ENCODE data around the gene FAF1. TPM values are rescaled to one million over a fixed set of nuclear protein-coding genes. Genes with fewer than 3 reads are reported as not detected.
"Not testable (repeated sequence)": the region's sequence is repeated elsewhere in the genome, so short reads cannot be mapped to it uniquely, and the experiment has no call there.

FAF1 gene
- total RNA-seq, 4 donors from 2014 or later: 25.1 to 74.6 (median 37.2) TPM

DNA sequence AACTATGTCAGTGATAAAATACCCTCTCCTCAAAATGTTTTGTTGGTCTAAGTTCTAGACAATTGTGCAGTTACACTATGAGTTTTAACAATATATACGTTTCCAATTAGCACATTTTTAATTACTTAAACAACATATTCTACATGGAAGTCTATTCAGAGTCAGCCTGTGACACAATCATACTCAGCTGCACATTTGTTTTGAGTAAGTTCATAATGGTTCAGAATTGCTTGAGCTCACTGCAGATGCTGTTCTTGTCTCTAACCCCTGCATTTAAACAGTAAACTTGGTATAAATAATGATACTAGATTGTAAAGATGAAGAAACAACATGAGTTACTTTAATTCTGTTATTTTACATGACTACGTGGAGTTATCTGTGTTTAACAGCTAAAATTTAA is 40.6 kb upstream of the FAF1 start:
- DNase-seq: no peak
- in situ Hi-C loops (cut with MboI; ENCODE audit: low pct_ligation_motif_present in 1 of 4, low pct_unique_long_range_greater_than_20kb in 1 of 4, low sequenced_read_pairs in 3 of 4): no loop called here
- intact Hi-C loops (cut with DNase I; ENCODE audit: low total_unique reads): no loop called here
- Histone ChIP-seq H3K4me3 (no peak overlapping the region), H3K4me1 (no peaks in the 10 kb centered on the region), H3K27me3 (no peaks in the 10 kb centered on the region), H3K27ac (no peak overlapping the region), H3K36me3 (no peaks in the 10 kb centered on the region), H3K9me3 (no peaks in the 10 kb centered on the region)
- WGBS, 2 donors (ENCODE audit: low coverage in 1 of 2): 50 to 53% methylated on average over 2 of the region's 2 CpGs
- no peak for TF ChIP-seq EP300 (IDR thresholded peaks at IDR 0.05; ENCODE audit: low read depth)
- TF ChIP-seq POLR2A (IDR thresholded peaks at IDR 0.05): no peak
- TF ChIP-seq, protein P1, sequence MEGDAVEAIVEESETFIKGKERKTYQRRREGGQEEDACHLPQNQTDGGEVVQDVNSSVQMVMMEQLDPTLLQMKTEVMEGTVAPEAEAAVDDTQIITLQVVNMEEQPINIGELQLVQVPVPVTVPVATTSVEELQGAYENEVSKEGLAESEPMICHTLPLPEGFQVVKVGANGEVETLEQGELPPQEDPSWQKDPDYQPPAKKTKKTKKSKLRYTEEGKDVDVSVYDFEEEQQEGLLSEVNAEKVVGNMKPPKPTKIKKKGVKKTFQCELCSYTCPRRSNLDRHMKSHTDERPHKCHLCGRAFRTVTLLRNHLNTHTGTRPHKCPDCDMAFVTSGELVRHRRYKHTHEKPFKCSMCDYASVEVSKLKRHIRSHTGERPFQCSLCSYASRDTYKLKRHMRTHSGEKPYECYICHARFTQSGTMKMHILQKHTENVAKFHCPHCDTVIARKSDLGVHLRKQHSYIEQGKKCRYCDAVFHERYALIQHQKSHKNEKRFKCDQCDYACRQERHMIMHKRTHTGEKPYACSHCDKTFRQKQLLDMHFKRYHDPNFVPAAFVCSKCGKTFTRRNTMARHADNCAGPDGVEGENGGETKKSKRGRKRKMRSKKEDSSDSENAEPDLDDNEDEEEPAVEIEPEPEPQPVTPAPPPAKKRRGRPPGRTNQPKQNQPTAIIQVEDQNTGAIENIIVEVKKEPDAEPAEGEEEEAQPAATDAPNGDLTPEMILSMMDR (IDR thresholded peaks at IDR 0.05): no peak
- TF ChIP-seq POLR2AphosphoS5 (IDR thresholded peaks at IDR 0.05): no peak

- H3K36me3 ChIP-seq: no peaks in the 10 kb centered on the region
- no peak overlapping the region for H3K27ac ChIP-seq
- no peaks in the 10 kb centered on the region for H3K9me3 ChIP-seq
- in situ Hi-C loops (cut with MboI; ENCODE audit: low pct_ligation_motif_present in 1 of 4, low pct_unique_long_range_greater_than_20kb in 1 of 4, low sequenced_read_pairs in 3 of 4) (no loop called here), intact Hi-C loops (cut with DNase I; ENCODE audit: low total_unique reads) (no loop called here)
- H3K4me3 ChIP-seq: no peak overlapping the region
- WGBS, 2 donors (ENCODE audit: low coverage in 1 of 2): 84 to 100% methylated on average over 1 of the region's 1 CpG
- no peaks in the 10 kb centered on the region for H3K27me3 ChIP-seq
- TF ChIP-seq POLR2AphosphoS5 (IDR thresholded peaks at IDR 0.05): no peak
- TF ChIP-seq POLR2A (IDR thresholded peaks at IDR 0.05): no peak
- TF ChIP-seq, protein P1 (IDR thresholded peaks at IDR 0.05): no peak
- no peak for TF ChIP-seq EP300 (IDR thresholded peaks at IDR 0.05; ENCODE audit: low read depth)
- H3K4me1 ChIP-seq: no peaks in the 10 kb centered on the region
- no peak for DNase-seq
Observed at GRCh38 chr1:51000160-51000559, 40.1 kb upstream of the FAF1 start.

GRCh38 chr1:50999375-50999774 is 39.3 kb upstream of the FAF1 start:
- intact Hi-C loops (cut with DNase I; ENCODE audit: low total_unique reads); H3K4me1 ChIP-seq: not testable (repeated sequence)

GRCh38 chr1:50996083-50996482 is 36.0 kb upstream of the FAF1 start:
- H3K36me3 ChIP-seq: no peaks in the 10 kb centered on the region
- no peak overlapping the region for H3K27ac ChIP-seq
- H3K27me3 ChIP-seq: no peaks in the 10 kb centered on the region
- H3K9me3 ChIP-seq: no peaks in the 10 kb centered on the region
- TF ChIP-seq, protein P1 (IDR thresholded peaks at IDR 0.05): no peak
- TF ChIP-seq POLR2AphosphoS5 (IDR thresholded peaks at IDR 0.05): no peak
- no peak for TF ChIP-seq POLR2A (IDR thresholded peaks at IDR 0.05)
- TF ChIP-seq EP300 (IDR thresholded peaks at IDR 0.05; ENCODE audit: low read depth): no peak
- 73 to 87% methylated on average over 3 of the region's 3 CpGs for WGBS, 2 donors (ENCODE audit: low coverage in 1 of 2)
- no peaks in the 10 kb centered on the region for H3K4me1 ChIP-seq
- intact Hi-C loops (cut with DNase I; ENCODE audit: low total_unique reads) (no loop called here), in situ Hi-C loops (cut with MboI; ENCODE audit: low pct_ligation_motif_present in 1 of 4, low pct_unique_long_range_greater_than_20kb in 1 of 4, low sequenced_read_pairs in 3 of 4) (no loop called here)
- DNase-seq: no peak
- no peak overlapping the region for H3K4me3 ChIP-seq

More at GRCh38 chr1:50999375-50999774, 39.3 kb upstream of the FAF1 start:
- H3K27ac ChIP-seq; DNase-seq; H3K27me3 ChIP-seq; H3K9me3 ChIP-seq; in situ Hi-C loops (cut with MboI; ENCODE audit: low pct_ligation_motif_present in 1 of 4, low pct_unique_long_range_greater_than_20kb in 1 of 4, low sequenced_read_pairs in 3 of 4); H3K4me3 ChIP-seq; H3K36me3 ChIP-seq: not testable (repeated sequence)
- 57 to 81% methylated on average over 1 of the region's 1 CpG for WGBS, 2 donors (ENCODE audit: low coverage in 1 of 2)

DNA sequence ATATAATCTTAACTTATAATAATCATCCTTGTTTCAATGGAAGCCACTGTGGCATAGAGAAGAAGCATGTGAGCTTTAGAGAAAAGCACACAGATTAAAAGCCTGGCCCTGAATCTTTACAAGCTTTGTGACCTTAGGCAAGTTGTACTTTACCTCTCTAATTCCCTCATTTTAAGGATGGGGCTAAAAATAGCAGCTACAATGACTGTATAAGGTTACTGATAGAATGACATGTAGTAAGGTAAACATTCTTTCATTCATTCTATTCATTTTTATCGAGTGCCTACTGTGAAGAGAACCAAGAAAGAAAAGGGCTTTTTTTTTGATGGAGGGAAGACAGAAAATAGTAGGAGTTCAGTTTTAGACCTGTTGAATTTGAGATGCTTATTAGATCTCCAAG is 35.6 kb upstream of the FAF1 start:
- H3K36me3 ChIP-seq: no peaks in the 10 kb centered on the region
- DNase-seq: no peak
- no peaks in the 10 kb centered on the region for H3K9me3 ChIP-seq
- H3K4me1 ChIP-seq: no peaks in the 10 kb centered on the region
- no peak overlapping the region for H3K4me3 ChIP-seq
- H3K27me3 ChIP-seq: no peaks in the 10 kb centered on the region
- in situ Hi-C loops (cut with MboI; ENCODE audit: low pct_ligation_motif_present in 1 of 4, low pct_unique_long_range_greater_than_20kb in 1 of 4, low sequenced_read_pairs in 3 of 4) (no loop called here), intact Hi-C loops (cut with DNase I; ENCODE audit: low total_unique reads) (no loop called here)
- 66 to 78% methylated on average over 1 of the region's 1 CpG for WGBS, 2 donors (ENCODE audit: low coverage in 1 of 2)
- TF ChIP-seq EP300 (IDR thresholded peaks at IDR 0.05; ENCODE audit: low read depth): no peak
- no peak for TF ChIP-seq POLR2A (IDR thresholded peaks at IDR 0.05)
- H3K27ac ChIP-seq: no peak overlapping the region

Measured in transverse colon (tissue), 4 donors.